IMR-90 (cell line): ENCODE measurements around the gene ONECUT1. TPM values are rescaled to one million over a fixed set of nuclear protein-coding genes. Genes with fewer than 3 reads are reported as not detected.
"Not testable (repeated sequence)": the region's sequence is repeated elsewhere in the genome, so short reads cannot be mapped to it uniquely, and the experiment has no call there.

ENCODE experiments used
- ATAC-seq: fragments of 200-7000 bp; cut with Tn5 transposase; 2 replicates; pipeline ENCODE4 v1.9.1; 2020; ENCODE audit warnings: low read depth, mild to moderate bottlenecking, moderate library complexity
- BruUV-seq: library from RNA; stranded (reverse); fragments of 400-500 nt; replicated peaks from 2 replicates; lab custom pipeline; 2021; lab: Mats Ljungman, UMichigan
- CTCF ChIA-PET: fragments of 300-600 bp; formaldehyde crosslinking; extraction: SDS; loops from one replicate; lab custom pipeline; 2021; ENCODE audit warnings: antibody characterized with exemption; lab: Yijun Ruan, JAX
- POLR2A ChIA-PET: fragments of 300-600 bp; sonication (Branson Sonifier 250); formaldehyde crosslinking; loops from one replicate; lab custom pipeline; 2022; ENCODE audit warnings: antibody characterized with exemption; ENCODE audit not compliant: unreplicated experiment; lab: Charles Lee
- DNase-seq: peaks from one replicate; pipeline ENCODE4 v3.0.0; 2013
- H2AFZ ChIP-seq: replicated peaks from 2 replicates; pipeline ENCODE3; 2013; ENCODE audit warnings: low read length, mild to moderate bottlenecking; ENCODE audit not compliant: poor library complexity
- H2AK5ac ChIP-seq: 2 replicates; pipeline ENCODE4 v1.6.1; 2013; ENCODE audit warnings: low read depth, low read length, inconsistent platforms
- H2AK9ac ChIP-seq: replicated peaks from 2 replicates; pipeline ENCODE3; 2013; ENCODE audit warnings: mild to moderate bottlenecking, low read depth, low read length, moderate library complexity; ENCODE audit not compliant: poor library complexity
- H2BK120ac ChIP-seq: 2 replicates; pipeline ENCODE4 v1.6.1; 2013; ENCODE audit warnings: low read depth, low read length, inconsistent platforms
- H2BK15ac ChIP-seq: 3 replicates; pipeline ENCODE4 v1.6.1; 2013; ENCODE audit warnings: low read depth, low read length, inconsistent platforms
- H2BK20ac ChIP-seq: 2 replicates; pipeline ENCODE4 v1.6.1; 2013; ENCODE audit warnings: low read depth, mild to moderate bottlenecking, inconsistent platforms, low read length, moderate library complexity
- H2BK5ac ChIP-seq: 2 replicates; pipeline ENCODE4 v1.6.1; 2013; ENCODE audit warnings: mild to moderate bottlenecking, low read depth, low read length, inconsistent platforms; ENCODE audit not compliant: poor library complexity, severe bottlenecking
- H3K14ac ChIP-seq: replicated peaks from 2 replicates; pipeline ENCODE4 v1.6.1; 2013; ENCODE audit warnings: low read depth, low read length, inconsistent platforms
- H3K18ac ChIP-seq: 2 replicates; pipeline ENCODE4 v1.6.1; 2013; ENCODE audit warnings: low read depth, low read length, control low read depth
- H3K23ac ChIP-seq: 2 replicates; pipeline ENCODE4 v1.6.1; 2013; ENCODE audit warnings: low read depth, low read length, inconsistent platforms
- H3K27ac ChIP-seq: 2 replicates; pipeline ENCODE4 v1.5.1; 2013; ENCODE audit warnings: mild to moderate bottlenecking, control low read depth, low read length; ENCODE audit not compliant: insufficient read depth
- H3K27me3 ChIP-seq: 2 replicates; pipeline ENCODE4 v1.6.1; 2013; ENCODE audit warnings: low read length; ENCODE audit not compliant: control insufficient read depth, insufficient read depth
- H3K36me3 ChIP-seq: 2 replicates; pipeline ENCODE4 v1.6.1; 2013; ENCODE audit warnings: low read length, mixed read lengths; ENCODE audit not compliant: control insufficient read depth, insufficient read depth
- H3K4ac ChIP-seq: 2 replicates; pipeline ENCODE4 v1.6.1; 2013; ENCODE audit warnings: low read depth, low read length, inconsistent platforms
- H3K4me1 ChIP-seq: 2 replicates; pipeline ENCODE4 v1.6.1; 2013; ENCODE audit warnings: low read length, mixed read lengths; ENCODE audit not compliant: control insufficient read depth, insufficient read depth
- H3K4me2 ChIP-seq: 2 replicates; pipeline ENCODE4 v1.6.1; 2013; ENCODE audit warnings: low read depth, mild to moderate bottlenecking, control low read depth, low read length, moderate library complexity
- H3K4me3 ChIP-seq: 2 replicates; pipeline ENCODE4 v1.5.1; 2013; ENCODE audit warnings: low read depth, mild to moderate bottlenecking, control low read depth, low read length, moderate library complexity; ENCODE audit not compliant: insufficient read depth
- H3K56ac ChIP-seq: 2 replicates; pipeline ENCODE4 v1.6.1; 2013; ENCODE audit warnings: low read length, inconsistent platforms; ENCODE audit not compliant: insufficient read depth; ENCODE audit errors: extremely low read depth
- H3K79me1 ChIP-seq, 2 experiments: 2 replicates each; pipeline ENCODE4 v1.6.1; 2013; ENCODE audit warnings: low read length in 2 of 2, inconsistent platforms in 1 of 2, low read depth in 1 of 2
- H3K9ac ChIP-seq: 2 replicates; pipeline ENCODE4 v1.6.1; 2013; ENCODE audit warnings: low read depth, low read length, control low read depth
- H3K9me1 ChIP-seq: 2 replicates; pipeline ENCODE4 v1.6.1; 2013; ENCODE audit warnings: low read length, inconsistent platforms; ENCODE audit not compliant: insufficient read depth
- H3K9me3 ChIP-seq: 2 replicates; pipeline ENCODE4 v1.6.1; 2013; ENCODE audit warnings: low read length; ENCODE audit not compliant: control insufficient read depth, insufficient read depth
- H4K20me1 ChIP-seq: 2 replicates; pipeline ENCODE4 v1.6.1; 2013; ENCODE audit warnings: low read length, inconsistent platforms; ENCODE audit not compliant: insufficient read depth
- H4K5ac ChIP-seq: 2 replicates; pipeline ENCODE4 v1.6.1; 2013; ENCODE audit warnings: mild to moderate bottlenecking, low read depth, low read length, control low read depth
- H4K8ac ChIP-seq, 2 experiments: 2 replicates each; pipeline ENCODE4 v1.6.1; 2013; ENCODE audit warnings: low read depth in 2 of 2, low read length in 2 of 2, control low read depth in 1 of 2, inconsistent platforms in 1 of 2
- H4K91ac ChIP-seq: 2 replicates; pipeline ENCODE4 v1.6.1; 2013; ENCODE audit warnings: low read depth, low read length, inconsistent platforms; ENCODE audit not compliant: insufficient read depth
- WGBS, 2 experiments: methylation state at CpG; one replicate each; pipeline versions ENCODE4 v1.1.5 to v1.1.7; 2013; ENCODE audit warnings: missing lambda C conversion rate in 2 of 2; ENCODE audit not compliant: insufficient read length in 1 of 2; ENCODE audit errors: extremely low coverage in 2 of 2; 5-methylcytosine and 5-hydroxymethylcytosine counted together
- dilution Hi-C: fragments of 300-500 bp; cut with HindIII; formaldehyde crosslinking; loops from one replicate; pipeline ENCODE4 v1.14.3; 2018; ENCODE audit warnings: low sequenced_read_pairs; ENCODE audit not compliant: unreplicated experiment
- in situ Hi-C: fragments of 300-500 bp; cut with MboI; formaldehyde crosslinking; loops from 3 replicates; pipeline ENCODE4 v1.14.3; 2019; ENCODE audit warnings: low sequenced_read_pairs, inconsistent platforms, mixed read lengths
- intact Hi-C: fragments of 100-400 bp; cut with micrococcal nuclease; formaldehyde crosslinking; loops from 2 replicates; pipeline ENCODE4 v1.10.0; 2022
- polyA plus RNA-seq, 3 experiments: library from polyadenylated mRNA; depleted of rRNA; stranded (reverse); fragments of >200 nt; gene quantifications; 2 replicates each; pipeline ENCODE4 v1.2.3, GENCODE V29; 2012; ENCODE audit warnings: low replicate concordance in 1 of 3
- total RNA-seq: library from RNA; depleted of rRNA; stranded (reverse); fragments of >200 nt; gene quantifications from 2 replicates; pipeline ENCODE4 v1.2.3, GENCODE V29; 2012

The ONECUT1 gene
- total and polyA plus RNA-seq, 2 of the 4 experiments (the other 2 are of a cell fraction) = not detected

DNA sequence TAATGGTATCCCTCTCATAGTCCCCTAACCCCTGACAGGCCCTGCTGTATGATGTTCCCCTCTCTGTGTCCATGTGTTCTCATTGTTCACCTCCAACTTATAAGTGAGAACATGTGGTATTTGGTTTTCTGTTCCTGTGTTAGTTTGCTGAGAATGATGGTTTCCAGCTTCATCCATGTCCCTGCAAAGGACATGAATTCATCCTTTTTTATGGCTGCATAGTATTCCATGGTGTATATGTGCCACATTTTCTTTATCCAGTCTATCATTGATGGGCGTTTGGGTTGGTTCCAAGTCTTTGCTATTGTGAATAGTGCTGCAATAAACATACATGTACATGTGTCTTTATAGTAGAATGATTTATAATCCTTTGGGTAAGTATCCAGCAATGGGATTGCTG is 25.8 kb upstream of the ONECUT1 start:
- DNase-seq, H2AK5ac ChIP-seq, H3K56ac ChIP-seq, H3K23ac ChIP-seq, POLR2A ChIA-PET, H2BK5ac ChIP-seq, intact Hi-C loops, H4K91ac ChIP-seq, H3K4me3 ChIP-seq, CTCF ChIA-PET, H2AK9ac ChIP-seq, H3K4me1 ChIP-seq, H2BK120ac ChIP-seq, H3K14ac ChIP-seq, H3K18ac ChIP-seq, dilution Hi-C loops, H3K4me2 ChIP-seq, H2AFZ ChIP-seq, H4K5ac ChIP-seq, H3K36me3 ChIP-seq, H4K20me1 ChIP-seq, H3K79me1 ChIP-seq, ATAC-seq, in situ Hi-C loops, H3K9me1 ChIP-seq, H4K8ac ChIP-seq, H2BK15ac ChIP-seq, H2BK20ac ChIP-seq, H3K27me3 ChIP-seq, H3K4ac ChIP-seq, H3K9ac ChIP-seq, H3K27ac ChIP-seq, BruUV-seq, H3K9me3 ChIP-seq: not testable (repeated sequence)
- no CpG with 5 or more reads among the region's 1 CpG for WGBS, 2 experiments
